ENCODE measurements around the gene C12orf75. TPM values are rescaled to one million over a fixed set of nuclear protein-coding genes. Genes with fewer than 3 reads are reported as not detected.

C12orf75 gene
- total RNA-seq, 1 experiment from 2014 or later: 46.0 TPM

DNA sequence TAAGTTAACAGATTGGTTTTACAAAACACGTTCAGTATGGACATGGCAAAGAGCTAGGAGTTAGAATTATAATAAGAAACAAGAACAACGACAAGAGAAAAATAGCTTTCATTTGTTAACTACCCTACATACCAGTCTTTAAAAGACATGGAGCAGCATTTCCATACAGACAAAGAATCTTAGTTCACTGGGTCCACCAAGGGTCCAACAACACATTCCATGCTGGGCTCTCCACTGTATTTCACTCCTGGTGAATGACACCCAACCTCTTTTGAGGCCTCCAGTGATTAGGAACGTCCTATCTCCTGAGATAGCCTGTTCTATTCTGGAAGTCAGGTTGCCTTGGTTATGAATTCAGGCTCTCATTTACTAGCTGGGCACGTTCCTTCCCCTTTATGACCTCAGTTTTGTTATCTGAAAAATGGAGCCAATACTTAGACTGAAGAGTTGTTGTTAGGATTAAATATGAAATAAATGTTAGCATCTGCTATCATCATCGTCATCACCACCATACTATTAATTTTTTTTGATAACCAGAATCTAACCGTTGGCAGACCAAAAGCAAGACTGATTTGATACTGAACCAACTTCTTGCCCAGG lies 37.7 kb downstream of the C12orf75 start:
- Histone ChIP-seq H3K4me1 (ENCODE audit: insufficient read depth, low read length, poor library complexity, severe bottlenecking) (no peaks in the 10 kb centered on the region), H3K4me3 (ENCODE audit: low read depth, low read length, poor library complexity, severe bottlenecking) (no peak overlapping the region), H3K27me3 (replicated peaks; ENCODE audit: insufficient read depth, low read depth, low read length, poor library complexity) (no peaks in the 10 kb centered on the region), H3K9me3 (ENCODE audit: low read depth, low read length, poor library complexity, severe bottlenecking) (no peaks in the 10 kb centered on the region), H3K27ac (ENCODE audit: low read depth, low read length, poor library complexity, severe bottlenecking) (no peak overlapping the region), H3K36me3 (ENCODE audit: insufficient read depth, low read length, poor library complexity, severe bottlenecking) (no peaks in the 10 kb centered on the region)
- intact Hi-C loops (cut with micrococcal nuclease; ENCODE audit: unreplicated experiment): no loop called here
- no peak for DNase-seq (ENCODE audit: low spot score)
- ChIA-PET CTCF (interaction anchor here (0.6 kb wide), 1 partner anchor 254 kb away, joined by 3 read pairs; no protein-coding TSS in a partner anchor), POLR2A (ENCODE audit: low non-redundant PET) (no interaction called here)
- BruUV-seq (replicated peaks): no TSS peak
- TF ChIP-seq, protein P1, sequence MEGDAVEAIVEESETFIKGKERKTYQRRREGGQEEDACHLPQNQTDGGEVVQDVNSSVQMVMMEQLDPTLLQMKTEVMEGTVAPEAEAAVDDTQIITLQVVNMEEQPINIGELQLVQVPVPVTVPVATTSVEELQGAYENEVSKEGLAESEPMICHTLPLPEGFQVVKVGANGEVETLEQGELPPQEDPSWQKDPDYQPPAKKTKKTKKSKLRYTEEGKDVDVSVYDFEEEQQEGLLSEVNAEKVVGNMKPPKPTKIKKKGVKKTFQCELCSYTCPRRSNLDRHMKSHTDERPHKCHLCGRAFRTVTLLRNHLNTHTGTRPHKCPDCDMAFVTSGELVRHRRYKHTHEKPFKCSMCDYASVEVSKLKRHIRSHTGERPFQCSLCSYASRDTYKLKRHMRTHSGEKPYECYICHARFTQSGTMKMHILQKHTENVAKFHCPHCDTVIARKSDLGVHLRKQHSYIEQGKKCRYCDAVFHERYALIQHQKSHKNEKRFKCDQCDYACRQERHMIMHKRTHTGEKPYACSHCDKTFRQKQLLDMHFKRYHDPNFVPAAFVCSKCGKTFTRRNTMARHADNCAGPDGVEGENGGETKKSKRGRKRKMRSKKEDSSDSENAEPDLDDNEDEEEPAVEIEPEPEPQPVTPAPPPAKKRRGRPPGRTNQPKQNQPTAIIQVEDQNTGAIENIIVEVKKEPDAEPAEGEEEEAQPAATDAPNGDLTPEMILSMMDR (conservative IDR thresholded peaks at IDR 0.05; ENCODE audit: low read depth, low read length): no peak
- TF ChIP-seq EZH2 (IDR thresholded peaks at IDR 0.05; ENCODE audit: borderline replicate concordance, low read depth, low read length, poor library complexity, severe bottlenecking): no peak

GRCh38 chr12:105369014-105369413 lies 38.5 kb downstream of the C12orf75 start:
- CTCF ChIA-PET: no interaction called here
- no peaks in the 10 kb centered on the region for H3K4me1 ChIP-seq (ENCODE audit: insufficient read depth, low read length, poor library complexity, severe bottlenecking)
- POLR2A ChIA-PET (ENCODE audit: low non-redundant PET): no interaction called here
- H3K27me3 ChIP-seq (replicated peaks; ENCODE audit: insufficient read depth, low read depth, low read length, poor library complexity): no peaks in the 10 kb centered on the region
- DNase-seq (ENCODE audit: low spot score): no peak
- intact Hi-C loops (cut with micrococcal nuclease; ENCODE audit: unreplicated experiment): no loop called here
- H3K9me3 ChIP-seq (ENCODE audit: low read depth, low read length, poor library complexity, severe bottlenecking): no peaks in the 10 kb centered on the region
- TF ChIP-seq, protein P1 (conservative IDR thresholded peaks at IDR 0.05; ENCODE audit: low read depth, low read length): 0 out of 2 replicates have a peak, but pooled peaks have one; percentile 8
- TF ChIP-seq EZH2 (IDR thresholded peaks at IDR 0.05; ENCODE audit: borderline replicate concordance, low read depth, low read length, poor library complexity, severe bottlenecking): no peak
- no TSS peak for BruUV-seq (replicated peaks)
- no peak overlapping the region for H3K27ac ChIP-seq (ENCODE audit: low read depth, low read length, poor library complexity, severe bottlenecking)
- no peaks in the 10 kb centered on the region for H3K36me3 ChIP-seq (ENCODE audit: insufficient read depth, low read length, poor library complexity, severe bottlenecking)
- H3K4me3 ChIP-seq (ENCODE audit: low read depth, low read length, poor library complexity, severe bottlenecking): no peak overlapping the region

DNA sequence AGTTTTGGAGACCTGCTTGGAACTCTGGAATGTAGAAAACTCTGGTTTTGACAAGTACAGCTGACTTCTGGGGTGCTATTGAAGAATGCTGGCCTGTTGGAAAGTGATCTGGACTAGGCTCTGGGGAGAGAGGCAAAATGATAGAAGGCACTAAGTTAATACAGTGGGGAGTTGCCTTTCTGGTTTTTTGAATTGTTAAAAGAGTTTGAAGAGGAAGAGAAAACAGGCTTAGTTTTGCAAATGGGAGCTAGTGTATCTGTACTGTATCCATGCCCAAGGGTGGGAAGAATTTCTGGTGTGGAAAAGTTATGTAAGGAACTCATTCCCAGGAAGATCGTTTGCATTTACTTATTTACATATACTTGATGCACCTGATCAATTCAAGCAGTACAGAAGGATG lies 43.8 kb downstream of the C12orf75 start:
- H3K36me3 ChIP-seq (ENCODE audit: insufficient read depth, low read length, poor library complexity, severe bottlenecking): no peaks in the 10 kb centered on the region
- TF ChIP-seq, protein P1 (conservative IDR thresholded peaks at IDR 0.05; ENCODE audit: low read depth, low read length): no peak
- no peak for TF ChIP-seq EZH2 (IDR thresholded peaks at IDR 0.05; ENCODE audit: borderline replicate concordance, low read depth, low read length, poor library complexity, severe bottlenecking)

More for the DNA sequence above, 43.8 kb downstream of the C12orf75 start:
- intact Hi-C loops (cut with micrococcal nuclease; ENCODE audit: unreplicated experiment): no loop called here
- no TSS peak for BruUV-seq (replicated peaks)
- ChIA-PET POLR2A (ENCODE audit: low non-redundant PET) (no interaction called here), CTCF (no interaction called here)
- no peaks in the 10 kb centered on the region for H3K9me3 ChIP-seq (ENCODE audit: low read depth, low read length, poor library complexity, severe bottlenecking)
- no peak overlapping the region for H3K27ac ChIP-seq (ENCODE audit: low read depth, low read length, poor library complexity, severe bottlenecking)
- DNase-seq (ENCODE audit: low spot score): no peak
- no peaks in the 10 kb centered on the region for H3K27me3 ChIP-seq (replicated peaks; ENCODE audit: insufficient read depth, low read depth, low read length, poor library complexity)
- no peaks in the 10 kb centered on the region for H3K4me1 ChIP-seq (ENCODE audit: insufficient read depth, low read length, poor library complexity, severe bottlenecking)
- no peak overlapping the region for H3K4me3 ChIP-seq (ENCODE audit: low read depth, low read length, poor library complexity, severe bottlenecking)

Measured in A673 (cell line).